Mucosa of gallbladder (tissue), 1 donor: ENCODE measurements around the gene MSRB3. TPM values are rescaled to one million over a fixed set of nuclear protein-coding genes. Genes with fewer than 3 reads are reported as not detected.
"Not testable (repeated sequence)": the region's sequence is repeated elsewhere in the genome, so short reads cannot be mapped to it uniquely, and the experiment has no call there.

ENCODE experiments used
- DNase-seq: peaks from one replicate; pipeline ENCODE4 v3.0.0-alpha.2; 2020; ENCODE audit warnings: low spot score
- total RNA-seq: library from RNA; stranded (reverse); gene quantifications from one replicate; pipeline ENCODE4 v1.2.1, GENCODE V29; 2021
- donor health status: DM: no; HTN: no; CAD: no.

MSRB3 gene
- 95.3 TPM for total RNA-seq

GRCh38 chr12:65278576-65279368 is at the start of gene MSRB3:
TSS of gene MSRB3 (plus strand) at chr12:65278683. CDS start at chr12:65308580, 29,897 bp downstream.
- DNase-seq = peak; percentile 67

- no peak for DNase-seq
Observed at GRCh38 chr12:65229441-65229840, 49.0 kb upstream of the MSRB3 start.

GRCh38 chr12:65232476-65233077 is 45.9 kb upstream of the MSRB3 start:
- DNase-seq = no peak

- DNase-seq = no peak
Observed at GRCh38 chr12:65237153-65237552, 41.3 kb upstream of the MSRB3 start.

GRCh38 chr12:65238609-65239008 is 39.9 kb upstream of the MSRB3 start:
- no peak for DNase-seq

- no peak for DNase-seq
Observed at GRCh38 chr12:65248656-65249633, 29.5 kb upstream of the MSRB3 start.

GRCh38 chr12:65252515-65252914 is 26.0 kb upstream of the MSRB3 start:
- no peak for DNase-seq

- no peak for DNase-seq
Observed at GRCh38 chr12:65257986-65258385, 20.5 kb upstream of the MSRB3 start.

- no peak for DNase-seq
Observed at GRCh38 chr12:65259501-65259900, 19.0 kb upstream of the MSRB3 start.

- DNase-seq = no peak
Observed at GRCh38 chr12:65263777-65264176, 14.7 kb upstream of the MSRB3 start.

GRCh38 chr12:65266408-65266807 is 12.1 kb upstream of the MSRB3 start:
- DNase-seq = no peak

GRCh38 chr12:65269603-65270002 is 8.9 kb upstream of the MSRB3 start:
- no peak for DNase-seq

GRCh38 chr12:65274602-65275272 is 3.7 kb upstream of the MSRB3 start:
- no peak for DNase-seq

GRCh38 chr12:65275627-65276026 is 2.9 kb upstream of the MSRB3 start:
- no peak for DNase-seq

GRCh38 chr12:65276916-65277530 is 1.5 kb upstream of the MSRB3 start:
- DNase-seq = no peak

GRCh38 chr12:65277994-65278575 is 398 bp upstream of the MSRB3 start:
- DNase-seq = no peak

- no peak for DNase-seq
Observed at GRCh38 chr12:65279369-65280112, 1.1 kb downstream of the MSRB3 start.

- DNase-seq = no peak
Observed at GRCh38 chr12:65280306-65280705, 1.8 kb downstream of the MSRB3 start.

GRCh38 chr12:65282840-65283239 is 4.4 kb downstream of the MSRB3 start:
- DNase-seq = no peak

GRCh38 chr12:65285532-65285931 is 7.0 kb downstream of the MSRB3 start:
- DNase-seq = not testable (repeated sequence)
